Stimulated activated naive CD4-positive, alpha-beta T cell (primary cell): ENCODE data around the gene HDHD3.

Experiments
- DNase-seq, 6 experiments: peaks; one replicate each; lab custom pipeline; 2025; lab: John Stamatoyannopoulos, UW

Gene HDHD3

GRCh38 chr9:113328045-113328782 is 48.6 kb downstream of the HDHD3 start:
- no peak for DNase-seq

GRCh38 chr9:113326230-113326629 is 50.6 kb downstream of the HDHD3 start:
- DNase-seq = no peak
